ENCODE data around the gene UBE3C.
"Not testable (repeated sequence)": the region's sequence is repeated elsewhere in the genome, so short reads cannot be mapped to it uniquely, and the experiment has no call there.

UBE3C gene

DNA sequence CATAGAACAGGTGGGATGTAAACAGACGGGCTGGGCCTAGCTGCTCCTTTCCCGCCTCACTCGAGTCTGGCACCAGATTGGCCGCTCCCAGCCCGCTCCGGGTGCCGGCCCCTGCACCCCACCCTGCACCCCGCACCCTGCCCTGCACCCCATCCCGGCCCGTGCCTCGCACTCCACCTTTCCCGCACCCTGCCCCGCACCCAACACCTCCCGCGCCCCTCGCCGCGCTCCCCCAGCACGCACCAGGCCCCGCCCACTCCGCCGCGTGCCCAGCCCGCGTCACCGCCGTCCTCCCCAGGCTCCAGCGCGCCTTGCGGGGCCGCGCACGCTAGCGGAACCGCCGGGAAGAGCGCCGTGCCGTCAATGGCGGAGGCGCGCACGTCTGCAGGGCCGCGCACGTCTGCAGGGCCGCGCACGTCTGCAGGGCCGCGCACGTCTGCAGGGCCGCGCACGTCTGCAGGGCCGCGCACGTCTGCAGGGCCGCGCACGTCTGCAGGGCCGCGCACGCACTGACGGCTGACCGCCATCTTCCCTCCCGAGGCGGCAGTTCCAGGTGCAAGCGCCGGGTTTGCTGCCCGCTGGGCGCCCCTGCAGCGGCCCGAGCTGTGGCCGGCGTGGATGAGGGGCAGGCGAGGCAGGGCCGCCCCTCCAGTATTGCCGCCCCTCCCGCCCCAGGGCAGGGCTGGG is at the start of gene UBE3C:
TSS of gene UBE3C (plus strand) at position 503 of the 687 bp plus-strand sequence. CDS start 347 bp downstream, outside the sequence.
- CTCF ChIA-PET = no interaction called here
- H3K4me3 ChIP-seq (ENCODE audit: low read depth, low read length) = peak within 1 kb of the TSS; percentile 85
- TF ChIP-seq, protein P1, sequence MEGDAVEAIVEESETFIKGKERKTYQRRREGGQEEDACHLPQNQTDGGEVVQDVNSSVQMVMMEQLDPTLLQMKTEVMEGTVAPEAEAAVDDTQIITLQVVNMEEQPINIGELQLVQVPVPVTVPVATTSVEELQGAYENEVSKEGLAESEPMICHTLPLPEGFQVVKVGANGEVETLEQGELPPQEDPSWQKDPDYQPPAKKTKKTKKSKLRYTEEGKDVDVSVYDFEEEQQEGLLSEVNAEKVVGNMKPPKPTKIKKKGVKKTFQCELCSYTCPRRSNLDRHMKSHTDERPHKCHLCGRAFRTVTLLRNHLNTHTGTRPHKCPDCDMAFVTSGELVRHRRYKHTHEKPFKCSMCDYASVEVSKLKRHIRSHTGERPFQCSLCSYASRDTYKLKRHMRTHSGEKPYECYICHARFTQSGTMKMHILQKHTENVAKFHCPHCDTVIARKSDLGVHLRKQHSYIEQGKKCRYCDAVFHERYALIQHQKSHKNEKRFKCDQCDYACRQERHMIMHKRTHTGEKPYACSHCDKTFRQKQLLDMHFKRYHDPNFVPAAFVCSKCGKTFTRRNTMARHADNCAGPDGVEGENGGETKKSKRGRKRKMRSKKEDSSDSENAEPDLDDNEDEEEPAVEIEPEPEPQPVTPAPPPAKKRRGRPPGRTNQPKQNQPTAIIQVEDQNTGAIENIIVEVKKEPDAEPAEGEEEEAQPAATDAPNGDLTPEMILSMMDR (IDR thresholded peaks at IDR 0.05; ENCODE audit: insufficient read depth, low read length, missing control alignments) = no peak
- peak; percentile 31 for DNase-seq (ENCODE audit: low read depth, low spot score)
- POLR2A ChIA-PET = no interaction called here

DNA sequence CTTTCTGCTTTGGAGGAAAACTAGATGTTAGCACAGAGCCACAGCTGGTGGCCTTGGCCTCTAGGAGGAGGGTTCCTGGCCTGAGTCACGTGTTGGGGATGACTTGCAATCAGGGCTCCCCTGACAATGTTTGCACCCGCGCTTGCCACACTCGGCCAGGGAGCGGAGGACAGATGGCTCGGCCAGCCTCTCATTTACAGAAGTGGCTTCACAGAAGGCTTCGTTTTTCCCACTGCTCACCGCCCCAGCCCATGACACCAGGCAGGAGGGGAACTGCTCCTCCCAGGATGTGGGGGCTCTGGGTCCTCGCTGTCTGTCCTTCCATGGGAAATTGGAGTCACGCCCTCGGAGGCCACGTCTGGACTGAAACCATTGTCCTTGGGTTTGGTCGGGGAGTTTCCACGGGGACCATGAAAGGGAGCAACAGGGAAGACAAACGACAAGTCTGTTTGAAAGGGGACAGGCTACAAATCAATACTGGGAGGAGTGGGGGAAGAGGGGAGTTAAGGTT is 49.6 kb upstream of the UBE3C start:
- DNase-seq (ENCODE audit: low read depth, low spot score) = no peak
- no peak overlapping the region for H3K4me3 ChIP-seq (ENCODE audit: low read depth, low read length)
- TF ChIP-seq, protein P1 (IDR thresholded peaks at IDR 0.05; ENCODE audit: insufficient read depth, low read length, missing control alignments) = no peak
- ChIA-PET CTCF (no interaction called here), POLR2A (no interaction called here)

DNA sequence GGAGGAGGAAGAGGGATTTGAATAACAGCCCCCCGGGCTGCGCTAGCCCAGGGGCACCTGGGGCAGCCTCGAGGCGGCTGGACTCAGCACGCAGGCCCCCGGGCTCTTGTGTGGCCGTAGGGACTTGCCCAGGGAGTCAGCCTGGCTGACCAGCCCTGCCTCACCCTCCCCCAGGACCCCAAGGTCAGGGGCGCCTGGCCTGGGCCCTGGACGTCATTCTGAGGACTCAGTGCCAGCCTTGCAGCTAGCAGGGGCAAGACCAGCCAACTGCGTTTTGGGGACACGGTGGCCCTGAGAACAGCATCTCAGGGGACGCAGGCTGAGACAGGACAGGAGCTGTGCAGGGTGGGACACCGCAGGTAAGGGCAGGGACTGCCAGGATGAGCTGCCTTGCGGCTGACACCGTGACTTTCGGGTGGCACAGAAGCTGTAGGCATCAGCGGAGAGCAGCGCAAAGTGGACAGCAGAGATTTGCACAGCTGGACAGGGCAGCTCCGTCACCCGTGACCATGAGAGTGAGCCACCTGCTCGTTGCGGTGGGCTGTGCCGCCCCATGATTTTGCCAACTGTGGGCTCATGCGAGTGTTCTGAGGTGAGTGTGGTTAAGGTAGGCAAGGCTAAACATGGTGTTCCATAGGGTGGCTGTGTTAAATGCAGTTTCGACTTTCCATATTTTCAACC is 48.1 kb upstream of the UBE3C start:
- no peak overlapping the region for H3K4me3 ChIP-seq (ENCODE audit: low read depth, low read length)
- CTCF ChIA-PET = no interaction called here
- TF ChIP-seq, protein P1 (IDR thresholded peaks at IDR 0.05; ENCODE audit: insufficient read depth, low read length, missing control alignments) = no peak
- DNase-seq (ENCODE audit: low read depth, low spot score) = no peak
- POLR2A ChIA-PET = no interaction called here

DNA sequence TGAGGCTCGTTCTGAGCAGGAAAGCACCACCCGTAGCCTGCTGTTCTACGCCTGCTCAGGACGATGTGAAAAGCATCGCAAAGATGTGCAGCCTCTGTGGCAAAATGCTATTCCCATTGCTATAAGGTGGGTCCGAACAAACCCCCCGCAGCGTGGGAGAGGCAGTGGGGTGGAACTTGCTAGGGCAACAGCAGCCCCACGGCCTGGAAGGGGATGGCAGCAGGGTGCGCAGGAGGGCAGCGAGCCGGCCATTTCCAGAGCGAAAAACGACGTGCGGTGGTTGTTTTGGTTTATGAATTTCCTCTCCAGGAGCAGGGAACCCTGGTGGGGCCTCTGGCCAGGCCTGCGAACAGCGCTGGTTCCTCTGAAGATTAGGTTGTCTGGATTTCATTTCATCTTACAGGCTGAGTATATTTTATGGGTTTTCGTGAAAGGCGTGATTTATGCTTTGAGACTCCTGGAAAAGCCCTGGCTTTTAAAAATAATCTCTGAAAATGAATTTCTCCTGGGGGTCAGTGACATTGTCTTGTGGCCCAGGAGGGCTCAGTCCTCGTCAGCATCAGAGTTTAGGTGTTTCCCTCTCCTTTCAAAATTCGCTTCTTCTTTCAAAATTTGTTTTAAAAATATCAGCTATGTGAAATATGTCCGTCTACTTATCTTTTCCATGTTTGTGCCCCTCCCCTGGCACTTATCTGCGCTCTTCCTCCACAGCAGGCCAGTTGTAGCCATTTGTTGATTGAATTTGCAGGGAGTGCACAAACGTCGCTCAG is 42.3 kb upstream of the UBE3C start:
- H3K4me3 ChIP-seq (ENCODE audit: low read depth, low read length) = no peak overlapping the region; the same call in 1 of the 2 replicates
- no peak for DNase-seq (ENCODE audit: low read depth, low spot score)
- ChIA-PET CTCF (no interaction called here), POLR2A (no interaction called here)
- TF ChIP-seq, protein P1 (IDR thresholded peaks at IDR 0.05; ENCODE audit: insufficient read depth, low read length, missing control alignments) = no peak

DNA sequence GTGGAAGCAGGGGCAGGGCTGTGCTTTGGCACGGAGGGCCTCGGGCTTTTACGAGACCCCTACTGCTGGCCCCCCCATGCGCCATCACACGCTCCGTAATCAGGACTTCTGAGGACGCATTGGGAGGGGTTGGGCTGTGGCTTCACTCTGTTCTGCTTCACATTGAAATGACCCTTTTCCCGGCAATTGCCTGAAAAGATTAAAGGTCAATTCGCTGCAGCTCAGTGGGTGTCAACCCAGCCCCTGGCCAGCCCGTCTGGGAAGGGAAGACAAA is 41.7 kb upstream of the UBE3C start:
- CTCF ChIA-PET = no interaction called here
- TF ChIP-seq, protein P1 (IDR thresholded peaks at IDR 0.05; ENCODE audit: insufficient read depth, low read length, missing control alignments) = no peak
- H3K4me3 ChIP-seq (ENCODE audit: low read depth, low read length) = no peak overlapping the region
- POLR2A ChIA-PET = no interaction called here
- no peak for DNase-seq (ENCODE audit: low read depth, low spot score)

DNA sequence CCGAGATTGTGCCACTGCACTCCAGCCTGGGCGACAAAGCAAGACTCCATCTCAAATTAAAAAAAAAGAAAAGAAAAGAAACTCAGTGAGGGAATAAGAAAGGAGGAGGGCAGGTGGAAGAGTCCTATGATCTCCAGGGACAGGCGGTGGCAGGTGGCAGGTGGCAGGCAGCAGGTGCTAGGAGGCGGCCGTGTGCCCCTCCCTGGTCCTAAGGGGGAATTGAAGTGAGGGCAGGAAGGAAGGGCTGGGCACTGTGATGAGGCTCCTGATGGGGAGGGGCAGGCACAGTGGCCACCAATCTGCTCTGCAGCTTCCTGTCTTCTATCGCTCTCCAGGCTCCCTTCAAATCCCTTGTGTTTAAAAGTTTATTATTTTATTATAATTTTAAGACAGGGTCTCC is 41.2 kb upstream of the UBE3C start:
- TF ChIP-seq, protein P1 (IDR thresholded peaks at IDR 0.05; ENCODE audit: insufficient read depth, low read length, missing control alignments) = no peak
- H3K4me3 ChIP-seq (ENCODE audit: low read depth, low read length) = no peak overlapping the region
- ChIA-PET CTCF (no interaction called here), POLR2A (no interaction called here)
- DNase-seq (ENCODE audit: low read depth, low spot score) = no peak

DNA sequence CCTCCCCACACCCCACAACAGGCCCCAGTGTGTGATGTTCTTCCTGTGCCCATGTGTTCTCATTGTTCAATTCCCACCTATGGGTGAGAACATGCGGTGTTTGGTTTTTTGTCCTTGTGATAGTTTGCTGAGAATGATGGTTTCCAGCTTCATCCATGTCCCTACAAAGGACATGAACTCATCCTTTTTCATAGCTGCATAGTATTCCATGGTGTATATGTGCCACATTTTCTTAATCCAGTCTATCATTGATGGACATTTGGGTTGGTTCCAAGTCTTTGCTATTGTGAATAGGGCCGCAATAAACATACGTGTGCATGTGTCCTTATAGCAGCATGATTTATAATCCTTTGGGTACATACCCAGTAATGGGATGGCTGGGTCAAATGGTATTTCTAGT is 38.7 kb upstream of the UBE3C start:
- CTCF ChIA-PET; H3K4me3 ChIP-seq (ENCODE audit: low read depth, low read length); POLR2A ChIA-PET; DNase-seq (ENCODE audit: low read depth, low spot score): not testable (repeated sequence)

DNA sequence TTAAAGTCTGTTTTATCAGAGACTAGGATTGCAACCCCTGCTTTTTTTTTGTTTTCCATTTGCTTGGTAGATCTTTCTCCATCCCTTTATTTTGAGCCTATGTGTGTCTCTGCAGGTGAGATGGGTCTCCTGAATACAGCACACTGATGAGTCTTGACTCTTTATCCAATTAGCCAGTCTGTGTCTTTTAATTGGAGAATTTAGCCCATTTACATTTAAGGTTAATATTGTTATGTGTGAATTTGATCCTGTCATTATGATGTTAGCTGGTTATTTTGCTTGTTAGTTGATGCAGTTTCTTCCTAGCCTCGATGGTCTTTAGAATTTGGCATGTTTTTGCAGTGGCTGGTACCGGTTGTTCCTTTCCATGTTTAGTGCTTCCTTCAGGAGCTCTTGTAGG is 35.1 kb upstream of the UBE3C start:
- POLR2A ChIA-PET; H3K4me3 ChIP-seq (ENCODE audit: low read depth, low read length); DNase-seq (ENCODE audit: low read depth, low spot score); CTCF ChIA-PET: not testable (repeated sequence)
